ENCODE data around the gene GBGT1. TPM values are rescaled to one million over a fixed set of nuclear protein-coding genes. Genes with fewer than 3 reads are reported as not detected.
A peak's percentile ranks its signal among the peaks of the same experiment; 100 is the strongest.

GBGT1 gene
- total RNA-seq, 1 donor from 2014 or later: 10.0 TPM

- H3K4me3 ChIP-seq (ENCODE audit: low read depth, low read length): no peak overlapping the region
- no peak for TF ChIP-seq CTCF (conservative IDR thresholded peaks at IDR 0.05; ENCODE audit: low read depth, low read length)
- no peak for DNase-seq (ENCODE audit: low read depth)
Measured at GRCh38 chr9:133122935-133123611, 40.6 kb downstream of the GBGT1 start.

GRCh38 chr9:133122605-133122934 lies 41.1 kb downstream of the GBGT1 start:
- H3K4me3 ChIP-seq (ENCODE audit: low read depth, low read length): no peak overlapping the region
- DNase-seq (ENCODE audit: low read depth): no peak
- no peak for TF ChIP-seq CTCF (conservative IDR thresholded peaks at IDR 0.05; ENCODE audit: low read depth, low read length)

GRCh38 chr9:133121915-133122550 lies 41.7 kb downstream of the GBGT1 start:
- H3K4me3 ChIP-seq (ENCODE audit: low read depth, low read length): no peak overlapping the region
- TF ChIP-seq CTCF (conservative IDR thresholded peaks at IDR 0.05; ENCODE audit: low read depth, low read length): no peak
- DNase-seq (ENCODE audit: low read depth): no peak

- peak within 1 kb of the TSS; percentile 68 for H3K4me3 ChIP-seq (ENCODE audit: low read depth, low read length)
- TF ChIP-seq CTCF (conservative IDR thresholded peaks at IDR 0.05; ENCODE audit: low read depth, low read length): no peak
- no peak for DNase-seq (ENCODE audit: low read depth)
Measured at GRCh38 chr9:133121198-133121914, 42.4 kb downstream of the GBGT1 start, which contains the start of gene RALGDS. TSS of gene RALGDS (minus strand) at chr9:133121240. CDS start at chr9:133121154, 86 bp downstream.

- no peak for TF ChIP-seq CTCF (conservative IDR thresholded peaks at IDR 0.05; ENCODE audit: low read depth, low read length)
- peak overlapping the region; percentile 68 for H3K4me3 ChIP-seq (ENCODE audit: low read depth, low read length)
Measured at GRCh38 chr9:133120501-133121197, 43.1 kb downstream of the GBGT1 start.

GRCh38 chr9:133119846-133120500 lies 43.7 kb downstream of the GBGT1 start:
- H3K4me3 ChIP-seq (ENCODE audit: low read depth, low read length): peak overlapping the region; percentile 68
- no peak for TF ChIP-seq CTCF (conservative IDR thresholded peaks at IDR 0.05; ENCODE audit: low read depth, low read length)
- no peak for DNase-seq (ENCODE audit: low read depth)

More at GRCh38 chr9:133120501-133121197, 43.1 kb downstream of the GBGT1 start:
- DNase-seq (ENCODE audit: low read depth): no peak

Data from epithelial cell of proximal tubule (primary cell).